SK-N-SH (cell line): ENCODE data around the gene TECPR1.

ENCODE experiments used
- EZH2phosphoT487 ChIP-seq: fragments of 200-600 bp; sonication (generic); IDR thresholded peaks from 2 replicates; pipeline ENCODE4 v1.6.1; 2017; ENCODE audit warnings: low read depth, mixed run types, mild to moderate bottlenecking, antibody characterized with exemption, moderate library complexity, borderline replicate concordance
- GATA2 ChIP-seq: sonication (generic); formaldehyde crosslinking; IDR thresholded peaks from 2 replicates; pipeline ENCODE4 v1.5.0; 2020; ENCODE audit warnings: mild to moderate bottlenecking, missing genetic modification reagents
- MEF2A ChIP-seq: IDR thresholded peaks from 2 replicates; pipeline ENCODE4 v1.4.0; 2012; ENCODE audit warnings: low read depth, borderline replicate concordance
- SMC3 ChIP-seq: IDR thresholded peaks from 2 replicates; pipeline ENCODE4 v1.6.1; 2012; ENCODE audit warnings: low read depth, low read length, improper control_type of control experiment
- TCF12 ChIP-seq: IDR thresholded peaks from 2 replicates; pipeline ENCODE4 v1.4.0; 2012
- TF ChIP-seq, protein P1 (sequence below): fragments of 200-600 bp; sonication (generic); IDR thresholded peaks from 2 replicates; pipeline ENCODE4 v1.6.1; 2017; ENCODE audit warnings: antibody characterized with exemption, mild to moderate bottlenecking, moderate library complexity
- TF ChIP-seq, protein P2 (sequence below): IDR thresholded peaks from 2 replicates; pipeline ENCODE4 v1.4.0; 2012; ENCODE audit warnings: low read depth
- TF ChIP-seq, protein P3 (sequence below): IDR thresholded peaks from 2 replicates; pipeline ENCODE4 v1.6.1; 2012; ENCODE audit warnings: mild to moderate bottlenecking, low read depth, low read length, moderate library complexity

DNA sequence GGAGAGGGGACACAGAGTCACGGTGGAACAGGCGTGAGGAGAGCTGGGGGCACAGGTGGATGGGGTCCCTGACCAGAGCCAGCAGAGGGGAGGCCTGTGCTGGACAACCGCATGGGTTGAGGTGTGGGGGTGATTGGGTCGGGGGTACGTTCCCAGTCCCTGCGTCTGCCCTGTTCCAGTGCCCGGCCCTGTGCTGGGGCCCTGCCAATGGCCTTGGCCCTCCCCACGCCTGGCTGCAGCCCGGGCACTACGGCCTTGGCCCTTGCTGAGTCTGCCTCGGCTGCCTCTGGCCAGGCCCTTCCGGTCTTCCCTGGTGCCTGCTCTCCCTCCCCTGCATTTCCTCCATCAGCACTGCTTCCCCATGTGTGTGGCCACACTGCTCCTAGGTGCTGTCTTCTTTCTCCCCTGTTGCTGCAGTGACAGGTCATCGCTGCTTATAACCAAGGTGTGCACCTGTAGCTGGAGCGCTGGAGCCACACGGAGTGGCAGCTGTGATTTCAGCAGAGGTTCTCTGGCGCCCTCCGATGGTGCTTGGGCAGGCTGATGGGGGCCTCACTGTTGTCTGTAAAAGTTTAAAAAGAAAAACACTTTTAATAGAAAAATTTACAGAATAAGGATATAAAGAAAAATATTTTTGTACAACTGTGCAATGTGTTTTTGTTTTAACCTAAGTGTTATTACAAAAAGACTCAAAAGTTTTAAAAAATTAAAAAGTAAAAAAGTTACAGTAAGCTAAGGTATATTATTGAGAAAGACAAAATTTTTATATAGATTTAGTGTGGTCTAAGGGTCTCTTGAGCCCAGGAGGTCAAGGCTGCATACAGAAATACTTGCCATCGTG is 86.0 kb downstream of the TECPR1 start:
- TF ChIP-seq, protein P1, sequence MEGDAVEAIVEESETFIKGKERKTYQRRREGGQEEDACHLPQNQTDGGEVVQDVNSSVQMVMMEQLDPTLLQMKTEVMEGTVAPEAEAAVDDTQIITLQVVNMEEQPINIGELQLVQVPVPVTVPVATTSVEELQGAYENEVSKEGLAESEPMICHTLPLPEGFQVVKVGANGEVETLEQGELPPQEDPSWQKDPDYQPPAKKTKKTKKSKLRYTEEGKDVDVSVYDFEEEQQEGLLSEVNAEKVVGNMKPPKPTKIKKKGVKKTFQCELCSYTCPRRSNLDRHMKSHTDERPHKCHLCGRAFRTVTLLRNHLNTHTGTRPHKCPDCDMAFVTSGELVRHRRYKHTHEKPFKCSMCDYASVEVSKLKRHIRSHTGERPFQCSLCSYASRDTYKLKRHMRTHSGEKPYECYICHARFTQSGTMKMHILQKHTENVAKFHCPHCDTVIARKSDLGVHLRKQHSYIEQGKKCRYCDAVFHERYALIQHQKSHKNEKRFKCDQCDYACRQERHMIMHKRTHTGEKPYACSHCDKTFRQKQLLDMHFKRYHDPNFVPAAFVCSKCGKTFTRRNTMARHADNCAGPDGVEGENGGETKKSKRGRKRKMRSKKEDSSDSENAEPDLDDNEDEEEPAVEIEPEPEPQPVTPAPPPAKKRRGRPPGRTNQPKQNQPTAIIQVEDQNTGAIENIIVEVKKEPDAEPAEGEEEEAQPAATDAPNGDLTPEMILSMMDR: peak; percentile 85
- TF ChIP-seq EZH2phosphoT487: no peak
- TF ChIP-seq MEF2A: no peak
- TF ChIP-seq SMC3: peak; percentile 65
- no peak for TF ChIP-seq GATA2
- TF ChIP-seq, protein P2, sequence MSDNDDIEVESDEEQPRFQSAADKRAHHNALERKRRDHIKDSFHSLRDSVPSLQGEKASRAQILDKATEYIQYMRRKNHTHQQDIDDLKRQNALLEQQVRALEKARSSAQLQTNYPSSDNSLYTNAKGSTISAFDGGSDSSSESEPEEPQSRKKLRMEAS: no peak
- TF ChIP-seq, protein P3, sequence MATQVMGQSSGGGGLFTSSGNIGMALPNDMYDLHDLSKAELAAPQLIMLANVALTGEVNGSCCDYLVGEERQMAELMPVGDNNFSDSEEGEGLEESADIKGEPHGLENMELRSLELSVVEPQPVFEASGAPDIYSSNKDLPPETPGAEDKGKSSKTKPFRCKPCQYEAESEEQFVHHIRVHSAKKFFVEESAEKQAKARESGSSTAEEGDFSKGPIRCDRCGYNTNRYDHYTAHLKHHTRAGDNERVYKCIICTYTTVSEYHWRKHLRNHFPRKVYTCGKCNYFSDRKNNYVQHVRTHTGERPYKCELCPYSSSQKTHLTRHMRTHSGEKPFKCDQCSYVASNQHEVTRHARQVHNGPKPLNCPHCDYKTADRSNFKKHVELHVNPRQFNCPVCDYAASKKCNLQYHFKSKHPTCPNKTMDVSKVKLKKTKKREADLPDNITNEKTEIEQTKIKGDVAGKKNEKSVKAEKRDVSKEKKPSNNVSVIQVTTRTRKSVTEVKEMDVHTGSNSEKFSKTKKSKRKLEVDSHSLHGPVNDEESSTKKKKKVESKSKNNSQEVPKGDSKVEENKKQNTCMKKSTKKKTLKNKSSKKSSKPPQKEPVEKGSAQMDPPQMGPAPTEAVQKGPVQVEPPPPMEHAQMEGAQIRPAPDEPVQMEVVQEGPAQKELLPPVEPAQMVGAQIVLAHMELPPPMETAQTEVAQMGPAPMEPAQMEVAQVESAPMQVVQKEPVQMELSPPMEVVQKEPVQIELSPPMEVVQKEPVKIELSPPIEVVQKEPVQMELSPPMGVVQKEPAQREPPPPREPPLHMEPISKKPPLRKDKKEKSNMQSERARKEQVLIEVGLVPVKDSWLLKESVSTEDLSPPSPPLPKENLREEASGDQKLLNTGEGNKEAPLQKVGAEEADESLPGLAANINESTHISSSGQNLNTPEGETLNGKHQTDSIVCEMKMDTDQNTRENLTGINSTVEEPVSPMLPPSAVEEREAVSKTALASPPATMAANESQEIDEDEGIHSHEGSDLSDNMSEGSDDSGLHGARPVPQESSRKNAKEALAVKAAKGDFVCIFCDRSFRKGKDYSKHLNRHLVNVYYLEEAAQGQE: no peak
- no peak for TF ChIP-seq TCF12
